HepG2 (cell line): ENCODE data around the gene TMOD3.

Experiments
- EP300 ChIP-seq, 3 experiments: sonication (generic) in 1 of 3; formaldehyde crosslinking in 1 of 3; IDR thresholded peaks; 2 replicates each; pipeline versions ENCODE4 v1.5.1 to v1.6.1; 2011 to 2020; ENCODE audit warnings: low read depth in 2 of 3, low read length in 2 of 3, borderline replicate concordance in 1 of 3, improper control_type of control experiment in 1 of 3, mild to moderate bottlenecking in 1 of 3, missing genetic modification reagents in 1 of 3, moderate library complexity in 1 of 3
- HCFC1 ChIP-seq: fragments of 150-350 bp; IDR thresholded peaks from 2 replicates; pipeline ENCODE4 v1.6.1; 2014; ENCODE audit warnings: low read depth, low read length
- KDM5A ChIP-seq: fragments of 200-600 bp; sonication (generic); IDR thresholded peaks from 2 replicates; pipeline ENCODE4 v1.7.0; 2018; ENCODE audit warnings: antibody characterized with exemption, mild to moderate bottlenecking, low read length, borderline replicate concordance
- U2AF1 ChIP-seq: fragments of 200-400 bp; formaldehyde crosslinking; optimal IDR thresholded peaks from 2 replicates; pipeline ENCODE3; 2017; ENCODE audit warnings: mild to moderate bottlenecking, low read depth, low read length
- USF2 ChIP-seq, 2 experiments: sonication (generic) in 1 of 2; formaldehyde crosslinking in 1 of 2; IDR thresholded peaks; 2 replicates each; pipeline versions ENCODE4 v1.5.1 to v1.6.1; 2011 to 2020; ENCODE audit warnings: borderline replicate concordance in 1 of 2, low read depth in 1 of 2, low read length in 1 of 2, mild to moderate bottlenecking in 1 of 2, missing genetic modification reagents in 1 of 2, moderate library complexity in 1 of 2
- TF ChIP-seq, protein P1 (sequence below): sonication (generic); formaldehyde crosslinking; IDR thresholded peaks from 2 replicates; pipeline ENCODE4 v1.5.0; 2020; ENCODE audit warnings: mild to moderate bottlenecking, missing genetic modification reagents, moderate library complexity
- TF ChIP-seq, protein P2 (sequence below): sonication (generic); formaldehyde crosslinking; IDR thresholded peaks from 2 replicates; pipeline ENCODE4 v1.9.0; 2022; ENCODE audit warnings: low read depth, missing genetic modification reagents

GRCh38 chr15:51866161-51866560 is 36.7 kb downstream of the TMOD3 start:
- TF ChIP-seq KDM5A (no peak), U2AF1 (no peak), HCFC1 (no peak), EP300 (IDR thresholded peaks at IDR 0.05; ENCODE audit: low read depth in 2 of 2, low read length in 2 of 2) (no peak), EP300 (CRISPR knock-in tag; IDR thresholded peaks at IDR 0.05; ENCODE audit: borderline replicate concordance) (no peak), USF2 (IDR thresholded peaks at IDR 0.05; ENCODE audit: low read depth, low read length) (no peak), USF2 (CRISPR knock-in tag; IDR thresholded peaks at IDR 0.05; ENCODE audit: borderline replicate concordance) (no peak)
- TF ChIP-seq, protein P1, sequence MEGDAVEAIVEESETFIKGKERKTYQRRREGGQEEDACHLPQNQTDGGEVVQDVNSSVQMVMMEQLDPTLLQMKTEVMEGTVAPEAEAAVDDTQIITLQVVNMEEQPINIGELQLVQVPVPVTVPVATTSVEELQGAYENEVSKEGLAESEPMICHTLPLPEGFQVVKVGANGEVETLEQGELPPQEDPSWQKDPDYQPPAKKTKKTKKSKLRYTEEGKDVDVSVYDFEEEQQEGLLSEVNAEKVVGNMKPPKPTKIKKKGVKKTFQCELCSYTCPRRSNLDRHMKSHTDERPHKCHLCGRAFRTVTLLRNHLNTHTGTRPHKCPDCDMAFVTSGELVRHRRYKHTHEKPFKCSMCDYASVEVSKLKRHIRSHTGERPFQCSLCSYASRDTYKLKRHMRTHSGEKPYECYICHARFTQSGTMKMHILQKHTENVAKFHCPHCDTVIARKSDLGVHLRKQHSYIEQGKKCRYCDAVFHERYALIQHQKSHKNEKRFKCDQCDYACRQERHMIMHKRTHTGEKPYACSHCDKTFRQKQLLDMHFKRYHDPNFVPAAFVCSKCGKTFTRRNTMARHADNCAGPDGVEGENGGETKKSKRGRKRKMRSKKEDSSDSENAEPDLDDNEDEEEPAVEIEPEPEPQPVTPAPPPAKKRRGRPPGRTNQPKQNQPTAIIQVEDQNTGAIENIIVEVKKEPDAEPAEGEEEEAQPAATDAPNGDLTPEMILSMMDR (CRISPR knock-in tag) = no peak
- TF ChIP-seq, protein P2, sequence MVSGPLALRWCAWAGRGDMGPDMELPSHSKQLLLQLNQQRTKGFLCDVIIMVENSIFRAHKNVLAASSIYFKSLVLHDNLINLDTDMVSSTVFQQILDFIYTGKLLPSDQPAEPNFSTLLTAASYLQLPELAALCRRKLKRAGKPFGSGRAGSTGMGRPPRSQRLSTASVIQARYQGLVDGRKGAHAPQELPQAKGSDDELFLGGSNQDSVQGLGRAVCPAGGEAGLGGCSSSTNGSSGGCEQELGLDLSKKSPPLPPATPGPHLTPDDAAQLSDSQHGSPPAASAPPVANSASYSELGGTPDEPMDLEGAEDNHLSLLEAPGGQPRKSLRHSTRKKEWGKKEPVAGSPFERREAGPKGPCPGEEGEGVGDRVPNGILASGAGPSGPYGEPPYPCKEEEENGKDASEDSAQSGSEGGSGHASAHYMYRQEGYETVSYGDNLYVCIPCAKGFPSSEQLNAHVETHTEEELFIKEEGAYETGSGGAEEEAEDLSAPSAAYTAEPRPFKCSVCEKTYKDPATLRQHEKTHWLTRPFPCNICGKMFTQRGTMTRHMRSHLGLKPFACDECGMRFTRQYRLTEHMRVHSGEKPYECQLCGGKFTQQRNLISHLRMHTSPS (CRISPR knock-in tag) = no peak
